ENCODE measurements around the gene TCTN1.

GRCh38 chr12:110578694-110579534 lies 35.0 kb upstream of the TCTN1 start:
- TF ChIP-seq CTCF (IDR thresholded peaks at IDR 0.05) (no peak), POLR2A (IDR thresholded peaks at IDR 0.05) (no peak)

Measured in thyroid gland (tissue), 4 donors.